ENCODE results near the gene CDH16.

GRCh38 chr16:66935314-66936011 is 16.8 kb upstream of the CDH16 start, which contains the start of gene CES2:
- TF ChIP-seq, protein P1, sequence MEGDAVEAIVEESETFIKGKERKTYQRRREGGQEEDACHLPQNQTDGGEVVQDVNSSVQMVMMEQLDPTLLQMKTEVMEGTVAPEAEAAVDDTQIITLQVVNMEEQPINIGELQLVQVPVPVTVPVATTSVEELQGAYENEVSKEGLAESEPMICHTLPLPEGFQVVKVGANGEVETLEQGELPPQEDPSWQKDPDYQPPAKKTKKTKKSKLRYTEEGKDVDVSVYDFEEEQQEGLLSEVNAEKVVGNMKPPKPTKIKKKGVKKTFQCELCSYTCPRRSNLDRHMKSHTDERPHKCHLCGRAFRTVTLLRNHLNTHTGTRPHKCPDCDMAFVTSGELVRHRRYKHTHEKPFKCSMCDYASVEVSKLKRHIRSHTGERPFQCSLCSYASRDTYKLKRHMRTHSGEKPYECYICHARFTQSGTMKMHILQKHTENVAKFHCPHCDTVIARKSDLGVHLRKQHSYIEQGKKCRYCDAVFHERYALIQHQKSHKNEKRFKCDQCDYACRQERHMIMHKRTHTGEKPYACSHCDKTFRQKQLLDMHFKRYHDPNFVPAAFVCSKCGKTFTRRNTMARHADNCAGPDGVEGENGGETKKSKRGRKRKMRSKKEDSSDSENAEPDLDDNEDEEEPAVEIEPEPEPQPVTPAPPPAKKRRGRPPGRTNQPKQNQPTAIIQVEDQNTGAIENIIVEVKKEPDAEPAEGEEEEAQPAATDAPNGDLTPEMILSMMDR (IDR thresholded peaks at IDR 0.05; ENCODE audit: low read length), result no peak
- no peak for TF ChIP-seq EZH2 (IDR thresholded peaks at IDR 0.05; ENCODE audit: borderline replicate concordance, low read length)

Measured in OCI-LY1 (cell line).